ENCODE measurements around the gene FER1L5.

The FER1L5 gene

DNA sequence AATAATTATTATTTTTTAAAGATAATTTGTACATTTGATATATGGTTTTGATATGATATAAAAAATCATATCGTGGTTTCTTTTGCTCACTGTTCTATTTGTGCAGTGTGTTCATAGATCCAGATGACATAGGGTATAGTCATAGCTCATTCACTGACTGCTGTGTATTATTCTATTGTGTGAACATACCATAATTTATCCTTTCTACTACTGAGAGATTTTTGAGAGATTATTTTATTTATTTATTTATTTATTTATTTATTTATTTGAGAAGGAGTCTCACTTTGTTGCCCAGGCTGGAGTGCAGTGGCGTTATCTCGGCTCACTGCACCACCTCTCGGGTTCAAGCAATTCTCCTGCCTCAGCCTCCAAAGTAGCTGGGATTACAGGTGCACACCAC lies 39.0 kb downstream of the FER1L5 start:
- no peak for DNase-seq (ENCODE audit: low read depth)

DNA sequence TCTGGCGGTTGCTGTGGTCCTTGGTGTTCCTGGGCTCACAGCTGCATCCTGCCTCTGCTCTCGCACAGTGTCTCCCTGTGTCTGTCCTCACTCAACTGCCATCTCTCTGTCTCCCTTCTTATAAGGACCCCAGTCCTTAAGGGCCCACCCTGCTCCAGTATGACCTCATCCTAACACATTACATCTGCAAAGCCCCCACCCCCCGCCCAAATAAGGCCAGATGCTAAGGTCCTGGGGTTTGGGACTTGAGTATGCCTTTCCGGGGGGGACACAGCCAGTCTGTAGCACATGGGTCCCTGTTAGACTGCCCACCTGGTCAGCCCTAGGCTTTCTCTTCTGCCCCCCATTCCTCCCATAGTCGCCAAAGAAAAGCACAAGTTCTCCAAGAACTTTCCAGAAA lies 40.7 kb downstream of the FER1L5 start:
- no peak for DNase-seq (ENCODE audit: low read depth)

DNA sequence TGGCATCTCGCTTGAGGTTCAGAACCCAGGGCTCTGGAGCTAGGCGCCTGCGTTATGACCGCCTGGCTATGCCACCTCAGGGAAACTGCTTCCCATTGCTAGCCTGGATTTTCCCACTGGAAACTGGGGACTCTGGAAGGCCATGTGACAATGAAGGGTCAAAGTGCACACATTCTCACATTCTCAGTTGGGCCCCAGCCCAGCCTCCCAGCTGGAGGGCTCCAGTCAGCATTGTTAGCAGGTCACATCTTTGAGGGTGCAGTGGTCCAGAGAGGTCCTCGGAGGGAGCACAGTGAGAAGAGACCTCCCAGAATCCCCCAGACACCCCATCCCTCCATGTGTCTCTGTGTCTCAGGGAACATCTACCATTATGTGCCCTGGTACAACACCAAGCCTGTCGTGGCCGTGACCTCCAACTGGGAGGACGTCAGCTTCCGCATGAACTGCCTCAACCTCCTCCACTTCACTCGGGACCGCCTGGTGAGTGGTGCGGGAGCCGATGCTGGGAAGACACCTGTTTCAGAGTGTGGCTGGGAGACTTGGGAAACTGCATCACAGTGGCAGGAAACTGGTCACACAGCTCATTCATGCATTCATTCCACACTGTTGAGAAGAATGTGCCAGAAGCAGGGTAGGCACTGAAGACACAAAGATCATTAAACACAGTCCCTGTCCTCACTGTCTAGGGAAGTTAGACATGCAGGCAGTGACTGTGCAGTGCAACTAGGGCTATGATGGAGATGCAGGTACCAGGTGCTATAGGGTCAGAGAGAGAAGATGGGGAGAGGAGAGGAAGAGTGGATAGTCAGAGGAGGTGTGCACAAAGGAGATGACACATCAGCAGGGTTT lies 41.6 kb downstream of the FER1L5 start:
- DNase-seq (ENCODE audit: low read depth), result no peak

DNA sequence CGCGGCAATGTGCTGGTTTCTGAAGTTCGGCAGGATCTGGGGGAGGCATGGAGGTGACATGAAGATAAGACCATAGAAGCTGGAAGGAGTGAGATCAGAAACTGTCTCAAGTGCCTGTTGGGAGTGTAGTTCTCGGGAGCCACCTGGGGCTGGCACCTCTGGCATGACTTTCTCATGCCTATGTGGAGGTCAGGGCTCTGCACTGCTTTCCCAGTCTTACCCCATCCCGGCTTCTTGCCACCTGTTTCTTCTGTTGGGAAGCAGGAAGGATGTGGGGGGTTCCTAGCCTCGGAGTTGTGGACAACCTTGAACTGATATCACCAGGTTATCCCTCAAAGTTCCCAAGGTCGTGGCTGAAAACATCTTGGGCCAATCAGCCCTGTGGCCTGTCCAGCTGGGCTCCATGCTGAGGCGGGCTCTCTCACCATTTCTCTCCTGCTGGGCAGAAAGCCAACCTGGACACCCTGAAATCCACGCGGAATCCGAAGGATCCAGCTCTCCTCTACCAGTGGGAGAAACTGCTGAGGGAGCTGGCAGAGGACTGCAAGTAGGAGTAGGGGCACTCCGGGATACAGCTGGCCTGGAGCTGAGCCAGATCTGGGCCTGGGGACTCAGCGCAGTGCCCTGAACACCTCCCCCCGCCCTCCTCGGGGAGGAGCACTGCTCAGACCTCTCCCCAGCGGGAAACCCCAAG lies 42.5 kb downstream of the FER1L5 start:
- DNase-seq (ENCODE audit: low read depth), result no peak

DNA sequence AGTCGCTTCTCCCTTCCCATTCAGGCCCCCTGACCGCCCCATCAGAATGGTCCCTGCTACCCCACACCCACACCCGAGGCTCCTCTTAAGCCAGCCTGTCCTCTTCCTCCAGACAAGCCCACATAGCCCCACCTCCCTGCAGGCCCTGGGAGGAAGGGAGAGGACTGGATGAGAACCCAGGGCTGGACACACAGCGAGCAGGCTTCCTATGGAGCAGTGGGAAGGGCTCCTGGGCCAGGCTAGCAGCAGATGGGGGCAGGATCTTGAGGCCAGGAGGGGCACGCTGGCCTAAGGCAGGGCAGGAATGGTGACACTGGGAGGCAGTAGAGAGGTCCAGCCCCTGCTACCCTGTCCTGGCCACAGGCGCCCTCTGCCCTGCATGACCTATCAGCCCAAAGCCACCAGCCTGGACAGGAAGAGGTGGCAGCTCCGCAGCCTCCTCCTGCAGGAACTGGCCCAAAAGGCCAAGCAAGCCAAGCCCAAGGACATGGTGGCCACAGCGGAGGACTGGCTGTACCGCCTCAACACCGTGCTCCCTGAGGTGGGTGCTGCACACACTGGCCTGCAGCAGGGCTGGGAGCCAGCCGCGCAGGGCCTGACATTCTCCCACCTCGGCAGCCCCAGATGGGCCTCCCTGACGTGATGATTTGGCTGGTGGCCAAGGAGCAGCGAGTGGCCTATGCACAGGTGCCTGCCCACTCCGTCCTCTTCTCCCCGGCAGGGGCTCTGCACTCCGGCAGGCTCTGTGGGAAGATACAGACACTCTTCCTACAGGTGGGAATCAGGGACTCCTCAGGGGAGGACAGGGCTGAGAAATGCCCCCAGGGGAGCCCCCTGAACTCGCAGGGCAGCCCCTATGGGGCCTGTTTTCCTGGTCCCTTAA lies 43.3 kb downstream of the FER1L5 start:
- DNase-seq (ENCODE audit: low read depth), result no peak

DNA sequence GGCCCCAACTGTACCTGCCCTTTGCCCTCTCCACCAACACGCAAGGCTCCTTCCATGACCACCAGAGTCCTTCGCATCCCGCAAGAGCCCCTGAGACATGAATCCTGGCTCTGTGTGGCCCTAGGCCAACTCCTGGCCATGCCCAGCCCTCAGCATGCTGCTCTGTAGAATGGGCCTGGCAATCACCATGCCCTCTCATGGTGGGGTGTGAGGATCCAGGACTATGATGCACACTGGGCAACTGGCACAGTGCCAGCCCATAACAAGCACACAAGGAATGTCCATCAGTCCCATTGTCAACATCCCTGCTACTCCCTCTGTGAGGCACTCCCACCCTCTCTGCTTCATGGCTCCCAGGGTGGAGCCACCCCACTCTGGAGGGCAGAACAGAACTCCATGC lies 44.7 kb downstream of the FER1L5 start:
- no peak for DNase-seq (ENCODE audit: low read depth)

DNA sequence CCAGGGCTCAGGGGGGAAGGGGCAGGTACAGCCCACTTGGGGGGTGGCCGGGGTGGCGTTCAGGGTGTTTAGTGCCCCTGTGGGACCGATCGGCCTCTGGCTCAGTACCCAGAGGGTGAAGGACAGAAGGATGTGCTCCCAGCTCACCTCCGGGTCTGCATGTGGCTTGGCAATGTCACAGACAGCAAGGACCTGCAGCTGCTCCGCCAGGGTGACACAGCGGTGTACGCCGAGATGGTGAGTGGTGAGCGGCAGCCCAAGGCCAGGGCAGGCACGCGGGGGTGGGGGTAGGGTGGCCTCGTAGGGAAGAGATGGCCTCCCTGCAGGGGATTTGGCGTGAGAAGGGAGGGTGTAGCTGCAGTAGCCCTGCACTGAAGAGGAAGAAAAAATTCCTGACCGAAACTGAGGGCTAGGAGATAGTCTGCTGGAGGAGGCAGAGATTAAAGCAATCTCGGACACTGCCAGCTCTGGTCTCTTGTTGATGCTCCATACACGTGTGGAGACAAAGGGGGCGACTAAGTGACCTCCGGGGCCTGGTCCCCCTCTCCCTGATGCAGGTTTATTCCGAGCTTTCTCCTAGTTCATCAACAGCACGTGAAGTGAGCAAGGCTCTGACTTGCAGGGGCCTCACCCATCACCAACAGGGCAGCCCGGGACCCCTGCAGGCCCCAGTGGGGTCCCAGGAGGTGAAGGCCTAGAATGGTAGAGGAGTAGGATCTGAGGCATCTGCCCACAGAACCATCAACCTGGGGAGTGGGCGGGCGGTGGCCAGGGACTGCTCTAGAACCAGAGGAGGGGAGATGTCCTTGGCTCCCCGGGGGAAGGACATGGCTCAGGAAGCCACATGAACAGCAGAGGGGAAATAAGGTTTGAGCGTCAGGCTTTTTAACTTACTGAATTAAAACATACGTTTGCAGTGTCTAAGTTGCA lies 45.4 kb downstream of the FER1L5 start:
- DNase-seq (ENCODE audit: low read depth), result no peak

DNA sequence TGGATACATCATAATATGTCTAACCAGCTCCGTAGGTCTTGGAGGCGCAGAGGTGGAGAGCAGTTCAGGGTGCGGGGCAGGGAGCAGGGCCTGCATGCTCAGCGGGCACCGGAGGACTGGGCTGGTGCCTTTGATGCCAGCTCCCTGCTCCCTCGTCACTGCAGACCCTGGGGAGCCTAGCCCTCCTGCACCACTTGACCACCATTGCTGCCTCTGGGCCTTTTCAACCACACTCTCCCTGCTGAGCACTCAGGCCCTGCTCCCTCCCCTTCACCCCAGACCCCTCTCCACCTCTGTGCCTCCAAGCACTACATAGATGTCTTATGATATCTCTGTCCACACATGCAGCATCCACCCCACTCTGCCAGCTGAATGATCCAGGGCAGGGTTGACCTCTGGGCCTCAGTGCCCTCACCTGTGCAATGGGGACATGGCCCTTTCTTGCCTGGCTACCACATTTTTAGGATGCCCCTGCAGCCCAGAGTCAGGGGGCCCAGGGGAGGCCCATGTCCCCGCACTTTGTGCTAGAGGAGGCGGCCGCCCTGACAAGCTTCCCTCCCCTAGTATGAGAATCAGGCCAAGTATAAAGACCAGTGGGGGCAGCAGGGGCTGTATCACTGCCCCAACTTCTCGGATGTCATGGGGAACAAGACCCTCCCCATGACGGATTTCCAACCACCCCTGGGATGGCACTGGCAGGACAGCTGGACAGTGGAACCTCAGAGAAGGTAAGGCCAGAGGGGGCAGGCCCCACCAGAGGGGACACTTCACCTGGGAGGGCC lies 46.3 kb downstream of the FER1L5 start:
- DNase-seq (ENCODE audit: low read depth), result no peak

DNA sequence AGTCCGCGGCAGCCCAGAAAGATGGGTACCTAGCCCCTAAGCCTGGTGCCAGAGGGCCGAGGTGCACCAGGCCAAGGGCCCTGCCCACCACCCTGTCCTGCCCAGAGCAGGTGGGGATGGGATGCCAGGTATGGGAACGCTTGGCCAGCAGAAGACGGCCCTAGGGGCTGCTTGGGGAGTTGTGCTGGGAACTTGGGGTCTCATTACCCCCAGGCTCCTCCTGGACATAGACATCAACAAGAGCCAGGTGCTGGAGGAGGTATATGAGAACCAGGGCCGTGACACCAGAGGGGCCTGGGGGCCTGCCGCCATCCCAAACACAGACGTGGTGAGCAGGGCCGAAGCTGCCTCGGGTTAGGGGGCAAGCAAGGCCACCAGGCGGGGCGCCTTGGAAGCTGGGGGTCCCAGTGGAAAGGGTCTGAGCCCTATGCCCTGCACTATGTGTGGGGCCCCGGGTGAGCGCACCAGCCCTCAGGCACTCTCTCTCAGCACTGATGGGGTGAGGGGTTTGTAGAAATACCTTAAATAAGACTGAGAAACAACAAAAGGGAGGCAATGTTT lies 46.9 kb downstream of the FER1L5 start:
- DNase-seq (ENCODE audit: low read depth), result no peak

DNA sequence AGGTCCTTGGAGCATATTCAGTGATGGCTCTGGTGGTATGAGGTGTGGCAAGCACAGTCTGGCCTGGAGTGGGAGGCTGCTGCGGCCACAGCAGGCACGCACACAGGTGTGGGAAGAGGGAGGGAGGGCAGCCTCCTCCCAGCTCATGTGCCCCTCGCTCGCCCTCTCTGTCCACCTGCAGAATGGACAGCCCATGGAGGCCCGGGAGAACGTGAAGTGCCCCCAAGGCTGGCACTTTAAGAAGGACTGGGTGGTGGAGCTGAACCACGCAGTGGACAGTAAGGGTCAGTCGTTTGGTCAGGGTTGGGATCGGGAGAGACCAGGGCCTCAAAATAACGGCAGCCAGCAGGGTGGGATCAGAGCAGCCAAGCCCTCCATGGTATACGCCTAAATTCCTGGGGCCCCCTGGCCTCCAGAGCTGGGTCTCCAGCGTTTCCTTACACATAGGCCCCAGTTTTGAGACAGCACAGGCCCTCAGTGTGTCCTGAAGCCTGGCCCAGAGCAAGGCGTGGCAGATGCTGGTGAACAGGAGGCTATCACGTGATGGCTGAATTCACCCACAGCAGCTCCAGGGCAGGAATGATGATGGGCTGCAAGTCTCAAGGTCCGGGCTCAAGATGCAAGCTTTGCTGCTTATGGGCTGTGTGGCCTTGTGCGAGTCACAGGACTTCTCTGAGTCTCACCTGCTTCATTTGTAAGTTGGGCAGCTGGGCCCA lies 47.9 kb downstream of the FER1L5 start:
- DNase-seq (ENCODE audit: low read depth), result no peak

DNA sequence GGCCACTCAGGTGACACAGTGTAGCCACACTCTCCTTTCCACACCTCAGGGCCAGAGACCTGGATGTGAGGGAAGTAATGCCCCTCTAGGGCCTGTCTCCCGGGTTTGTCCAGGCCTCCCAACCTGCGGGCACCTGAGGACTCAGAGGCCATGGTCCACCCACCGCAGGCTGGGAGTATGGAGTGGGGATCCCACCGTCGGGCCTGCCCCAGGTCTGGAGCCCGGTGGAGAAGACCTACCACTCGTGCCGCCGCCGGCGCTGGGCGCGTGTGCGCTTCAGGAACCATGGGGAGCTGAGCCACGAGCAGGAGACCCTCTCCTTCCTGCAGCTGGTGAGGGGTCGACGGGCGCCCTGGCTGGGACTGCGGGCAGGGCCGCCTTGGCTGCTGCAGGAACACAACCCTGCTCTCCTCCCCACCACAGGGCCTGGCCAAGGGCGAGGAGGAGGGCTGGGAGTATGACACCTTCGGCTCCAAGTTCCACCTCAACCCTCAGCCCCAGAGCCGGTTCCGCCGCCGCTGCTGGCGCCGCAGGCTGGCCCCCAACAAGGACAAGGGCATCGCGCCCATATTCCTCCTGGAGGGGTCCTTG lies 48.6 kb downstream of the FER1L5 start:
- DNase-seq (ENCODE audit: low read depth), result no peak

DNA sequence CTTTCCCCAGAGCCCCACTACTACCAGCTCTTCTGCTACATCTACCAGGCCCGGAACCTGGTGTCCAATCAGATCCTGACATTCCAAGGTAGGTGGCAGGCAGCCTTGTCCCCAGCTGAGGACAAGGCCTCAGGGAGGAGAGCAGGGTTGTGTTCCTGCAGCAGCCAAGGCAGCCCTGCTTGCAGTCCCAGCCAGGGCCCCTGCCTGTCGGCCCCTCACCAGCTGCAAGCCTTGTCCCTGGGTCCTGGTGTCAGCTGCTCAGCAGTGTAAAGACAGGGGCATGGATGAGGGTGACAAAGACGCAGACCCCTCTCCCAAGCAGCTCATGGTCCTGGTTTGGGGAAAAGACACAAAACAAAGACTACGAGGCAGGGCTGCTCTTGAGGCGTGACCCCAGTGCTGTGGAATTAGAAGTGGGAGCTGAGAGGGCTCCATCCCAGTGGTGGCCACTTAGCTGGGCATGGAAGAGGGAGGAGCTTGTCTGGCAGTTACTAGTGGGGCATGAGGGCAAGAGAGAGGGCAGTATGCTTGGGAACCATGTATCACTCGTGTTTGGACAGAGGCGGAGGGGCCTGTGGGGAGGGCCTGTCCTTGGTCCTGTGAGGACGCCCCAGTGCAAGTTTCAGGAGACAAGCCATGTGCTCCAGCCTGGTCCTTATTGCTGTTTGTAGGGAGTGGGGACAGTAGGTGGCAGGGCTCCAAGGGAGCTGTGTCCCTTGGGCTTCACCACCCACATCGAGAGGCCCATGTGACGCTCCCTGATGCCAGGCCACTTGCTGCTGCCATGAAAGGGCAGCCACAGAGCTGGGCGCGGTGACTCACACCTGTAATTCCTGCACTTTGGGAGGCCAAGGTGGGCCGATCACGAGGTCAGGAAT lies 49.8 kb downstream of the FER1L5 start:
- DNase-seq (ENCODE audit: low read depth), result no peak

DNA sequence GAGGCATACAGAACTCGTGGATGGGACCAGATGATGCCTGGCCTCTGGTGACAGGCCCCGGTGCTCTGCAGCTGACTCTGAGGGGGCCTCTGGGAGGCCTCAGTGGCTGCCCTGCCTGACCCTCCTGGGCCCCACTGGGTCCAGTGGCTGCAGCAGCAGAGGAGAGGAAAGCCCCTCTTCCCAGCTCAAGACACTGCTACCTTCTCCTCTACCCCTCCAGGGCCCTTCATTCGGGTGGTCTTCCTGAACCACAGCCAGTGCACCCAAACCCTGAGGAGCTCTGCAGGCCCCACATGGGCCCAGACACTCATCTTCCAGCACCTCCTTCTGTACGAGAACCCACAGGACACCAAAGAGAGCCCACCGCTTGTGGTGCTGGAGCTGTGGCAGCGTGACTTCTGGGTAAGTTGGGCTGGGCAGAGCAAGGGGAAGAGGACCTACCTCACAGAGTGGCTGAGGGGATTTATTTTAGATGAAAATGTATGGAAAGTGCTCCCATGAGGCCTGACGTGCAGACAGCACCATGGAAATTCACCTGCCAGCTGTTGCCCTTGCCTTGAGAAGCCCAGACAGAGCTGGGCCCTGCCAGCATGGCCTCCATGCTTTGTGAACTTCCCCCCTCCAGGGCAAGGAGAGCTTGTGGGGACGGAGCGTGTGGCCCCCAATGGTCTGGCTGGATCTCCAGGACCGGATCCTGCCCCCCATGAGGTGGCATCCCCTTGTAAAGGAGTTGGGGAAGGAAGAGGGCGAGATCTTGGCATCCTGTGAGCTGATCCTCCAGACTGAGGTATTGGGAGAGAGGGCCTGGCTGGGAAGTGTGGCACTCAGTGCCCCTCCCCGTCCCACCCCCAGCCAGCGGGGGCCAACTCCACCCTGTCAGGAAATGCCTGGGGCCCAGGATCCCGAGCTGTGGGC lies 51.0 kb downstream of the FER1L5 start:
- no peak for DNase-seq (ENCODE audit: low read depth)

DNA sequence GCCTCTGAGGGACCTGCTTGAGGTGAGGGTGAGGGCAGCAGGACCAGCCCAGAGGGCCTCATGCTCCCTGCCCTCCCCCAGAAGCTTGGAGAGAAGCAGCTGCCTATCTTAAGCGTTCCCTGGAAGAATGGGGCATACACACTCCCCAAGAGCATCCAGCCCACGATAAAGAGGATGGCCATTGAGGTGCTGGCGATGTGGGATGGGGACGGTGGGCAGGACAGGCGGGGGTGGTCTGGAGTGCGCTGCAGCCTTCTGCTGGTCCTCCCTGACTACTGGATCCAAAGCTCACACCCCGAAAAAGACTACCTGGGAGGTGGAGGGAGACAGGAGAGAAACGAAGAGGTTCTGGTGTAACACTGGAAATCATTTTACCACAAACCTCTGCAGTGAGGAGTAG lies 51.7 kb downstream of the FER1L5 start:
- no peak for DNase-seq (ENCODE audit: low read depth)

DNA sequence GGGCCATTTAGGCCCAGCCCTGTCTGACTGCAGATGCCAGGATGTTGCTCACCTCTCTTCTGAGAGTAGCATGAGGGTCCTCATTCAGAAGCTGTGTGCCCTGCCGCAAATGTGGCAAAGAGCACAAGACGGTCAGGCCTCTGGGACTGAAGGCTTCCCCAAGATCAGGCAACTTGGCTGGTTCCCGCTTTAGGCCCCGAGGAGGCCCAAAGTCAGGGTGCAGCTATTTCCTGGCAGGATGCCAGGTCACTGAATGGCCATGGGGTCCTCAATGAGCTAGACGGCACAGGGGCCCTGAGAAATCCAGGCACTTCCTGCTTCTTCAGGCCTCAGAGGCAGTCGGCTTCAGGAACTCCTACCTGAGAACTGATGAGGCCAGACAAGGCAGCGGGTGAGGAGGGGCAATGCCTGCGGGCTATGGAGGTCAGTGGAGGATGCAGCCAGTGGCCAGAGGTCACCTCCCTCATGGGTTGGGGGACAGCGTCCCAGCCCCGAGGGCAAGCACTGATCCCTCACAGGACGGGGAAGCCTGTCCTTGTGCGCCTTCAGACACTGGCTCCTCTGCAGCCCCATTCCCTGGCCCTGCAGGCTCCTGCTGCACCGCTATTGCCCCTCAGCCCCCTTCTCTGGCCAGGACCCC lies 52.4 kb downstream of the FER1L5 start:
- DNase-seq (ENCODE audit: low read depth), result no peak

DNA sequence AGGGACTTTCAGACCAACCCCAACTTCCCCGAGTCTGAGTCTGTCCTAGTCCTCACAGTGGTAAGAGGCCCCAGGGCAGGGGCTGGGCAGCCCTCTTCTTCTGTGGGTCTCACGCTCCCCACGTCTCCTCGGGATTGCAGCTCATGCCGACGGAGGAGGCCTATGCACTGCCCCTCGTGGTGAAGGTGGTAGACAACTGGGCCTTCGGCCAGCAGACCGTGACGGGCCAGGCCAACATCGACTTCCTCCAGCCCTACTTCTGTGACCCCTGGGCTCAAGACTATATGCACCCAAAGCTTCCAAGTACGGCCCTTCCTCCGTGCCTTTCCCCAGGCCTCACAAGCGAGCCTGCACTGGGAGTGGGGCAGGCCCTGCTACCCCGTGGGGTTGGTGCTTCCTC lies 53.0 kb downstream of the FER1L5 start:
- DNase-seq (ENCODE audit: low read depth), result no peak

DNA sequence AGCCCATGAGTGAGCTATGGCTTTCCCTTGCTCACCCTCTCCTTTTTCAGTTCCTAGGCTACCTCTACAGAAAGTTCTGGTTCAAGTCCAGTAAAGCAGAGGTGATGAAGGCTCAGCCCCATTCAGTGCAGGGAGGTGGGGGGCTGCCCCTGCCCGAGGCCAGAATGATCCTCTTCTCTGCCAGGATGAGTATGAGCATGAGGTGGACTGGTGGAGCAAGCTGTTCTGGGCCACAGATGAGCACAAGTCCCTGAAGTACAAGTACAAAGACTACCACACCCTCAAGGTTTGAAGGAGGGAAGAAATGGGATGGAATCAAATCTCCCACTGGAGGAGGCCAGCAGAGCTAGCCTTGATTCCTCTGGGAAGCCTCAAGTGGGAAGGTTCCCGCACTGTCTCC lies 54.9 kb downstream of the FER1L5 start:
- no peak for DNase-seq (ENCODE audit: low read depth)
